GM21786 (cell line): ENCODE results near the gene UTP4.

ENCODE experiments used
- ATAC-seq: cut with Tn5 transposase; IDR thresholded peaks from one replicate; pipeline ENCODE4 v1.9.1; 2021; ENCODE audit not compliant: unreplicated experiment

The UTP4 gene

GRCh38 chr16:69132424-69133252, at the start of gene UTP4, which contains the start of gene CHTF8:
UTP4 (plus strand) TSS chr16:69132649; CDS start chr16:69133460, 811 bp downstream.
CHTF8 (minus strand) TSS chr16:69132588; CDS start chr16:69121458, 11,130 bp downstream.
- peak; percentile 84 for ATAC-seq

DNA sequence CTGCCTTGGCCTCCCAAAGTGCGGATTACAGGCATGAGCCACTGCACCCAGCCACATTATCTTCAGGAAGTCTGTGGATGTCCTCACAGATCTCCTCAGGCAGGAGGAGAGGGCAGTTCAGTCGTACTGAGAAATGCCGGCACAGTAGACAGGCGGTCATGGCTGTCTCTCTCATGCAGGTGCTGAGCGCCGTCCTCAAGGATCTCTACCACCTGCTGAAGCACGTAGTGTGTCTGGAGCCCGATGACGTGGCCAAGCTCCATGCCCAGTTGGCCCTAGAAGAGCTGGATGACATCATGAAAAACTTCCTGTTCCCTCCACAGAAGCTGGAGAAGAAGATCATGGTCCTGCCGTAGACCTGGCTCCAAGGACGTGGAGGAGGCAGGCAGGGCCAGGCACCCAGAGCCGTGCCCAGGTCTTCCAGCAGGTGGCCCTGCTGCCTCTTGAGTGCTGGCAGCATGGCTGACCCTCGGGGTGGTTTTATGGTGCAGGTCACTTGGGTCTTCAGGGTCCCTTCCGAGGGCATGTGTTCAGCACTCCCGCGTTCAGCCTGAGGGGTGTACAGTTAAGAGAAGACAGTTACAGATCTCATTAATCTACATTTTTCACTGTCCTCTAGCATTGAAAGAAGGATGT, 49.0 kb upstream of the UTP4 start:
- no peak for ATAC-seq

DNA sequence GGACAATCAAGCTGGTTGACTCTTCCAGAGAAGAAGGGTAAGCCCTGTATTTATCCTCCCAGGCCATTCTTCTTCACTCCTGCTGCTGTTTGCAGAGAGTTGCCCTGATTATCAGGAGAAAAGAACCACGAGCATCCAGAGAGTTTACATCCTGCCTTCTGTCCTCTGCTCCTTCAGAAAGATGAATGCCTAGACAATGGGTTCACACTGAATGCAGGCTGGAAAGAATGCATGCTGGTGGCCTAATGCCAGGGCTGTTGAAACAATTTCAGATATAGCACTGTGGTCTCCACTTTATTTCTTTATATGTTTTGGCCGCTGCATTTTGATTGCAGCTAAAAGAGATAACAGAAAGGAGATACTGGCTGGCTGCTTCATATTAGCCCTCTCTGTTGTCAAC, 48.2 kb upstream of the UTP4 start:
- ATAC-seq, result no peak

DNA sequence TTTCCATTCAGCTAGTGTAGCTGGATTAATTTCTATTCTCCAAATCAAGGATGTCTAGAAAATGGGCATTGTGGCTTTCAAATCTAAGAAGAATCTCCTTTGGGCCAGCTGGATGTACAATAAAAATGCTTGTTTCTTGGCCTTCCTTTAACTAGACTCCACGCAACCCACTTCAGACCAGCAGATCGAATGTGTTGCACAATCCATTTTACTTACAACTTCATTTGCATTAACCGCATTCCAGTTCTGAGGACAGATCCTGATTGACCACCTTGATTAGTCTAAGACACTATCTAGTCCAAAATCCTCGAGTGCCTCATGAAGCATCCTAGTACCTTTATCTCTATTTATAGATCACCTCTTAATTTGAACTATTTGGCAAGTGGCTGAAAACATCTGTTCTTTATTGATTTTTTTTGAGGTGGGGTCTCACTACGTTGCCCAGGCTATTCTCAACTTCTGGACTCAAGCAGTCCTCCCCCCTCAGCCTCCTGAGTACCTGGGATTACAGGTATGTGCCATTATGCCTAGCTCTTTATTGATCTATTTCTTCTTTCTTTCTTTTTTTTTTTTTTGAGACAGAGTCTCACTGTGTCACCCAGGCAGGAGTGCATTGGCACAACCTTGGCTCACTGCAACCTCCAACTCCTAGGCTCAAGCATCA, 47.3 kb upstream of the UTP4 start:
- ATAC-seq, result no peak

DNA sequence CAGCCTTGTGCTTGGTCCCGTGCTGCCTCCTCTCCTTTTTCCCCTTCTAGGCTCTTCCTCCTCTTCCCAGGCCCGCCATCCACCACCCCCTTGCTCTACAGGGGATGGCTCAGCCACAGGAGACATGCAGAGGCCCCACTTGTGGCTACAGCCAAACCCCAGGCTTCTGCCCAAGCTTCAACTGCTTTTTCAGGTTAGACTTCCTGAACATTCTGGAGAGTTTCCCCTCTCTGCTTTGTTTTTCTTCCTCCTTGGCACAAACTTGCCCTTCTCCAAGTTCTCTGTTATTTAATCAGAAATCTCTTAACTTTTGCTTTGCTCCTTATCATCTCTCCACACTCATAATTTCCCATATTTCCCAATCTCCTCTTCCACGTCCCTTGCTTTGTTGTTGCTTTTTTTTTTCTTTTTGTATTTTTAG, 45.3 kb upstream of the UTP4 start:
- no peak for ATAC-seq

- no peak for ATAC-seq
These were observed 43.8 kb upstream of the UTP4 start for GRCh38 chr16:69088684-69089083.

DNA sequence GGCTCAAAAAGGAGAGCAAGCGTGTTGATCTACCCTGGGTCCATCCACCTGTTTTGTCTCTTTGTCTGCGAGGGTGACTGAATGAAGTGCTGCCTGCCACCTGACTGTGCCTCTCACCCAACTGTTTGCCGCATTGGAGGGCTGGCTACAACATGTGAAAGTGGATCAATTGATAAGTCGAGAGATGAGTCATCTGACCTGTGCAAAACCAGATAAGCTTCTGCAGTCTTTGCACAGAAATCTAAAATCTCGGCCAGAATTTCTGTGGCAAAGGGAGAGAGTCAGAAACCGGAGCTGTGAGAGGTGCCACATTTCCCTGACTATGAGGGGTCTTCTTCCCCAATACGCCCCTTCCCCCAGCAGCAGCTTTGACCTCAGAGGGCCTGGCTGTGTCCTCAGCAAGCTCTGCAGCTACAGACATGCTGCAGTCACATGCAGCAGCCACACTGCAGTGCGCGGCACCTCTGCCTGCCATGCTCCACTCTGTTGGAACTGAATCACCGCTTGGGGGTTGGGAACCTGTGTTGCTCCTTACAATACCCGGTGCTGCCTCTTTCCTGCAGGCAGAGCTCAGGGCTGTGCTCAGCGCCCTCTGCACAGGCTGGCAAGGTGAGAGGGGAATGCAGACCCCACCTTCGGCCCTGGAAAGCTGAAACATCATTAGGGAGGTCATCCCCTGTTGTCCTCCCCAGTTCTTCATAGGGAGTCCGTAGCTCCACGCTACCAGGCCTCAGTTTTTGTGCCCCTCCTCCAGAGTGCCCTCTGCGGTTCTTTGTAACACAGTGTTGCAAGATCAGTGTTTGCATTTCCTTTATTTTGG, 43.1 kb upstream of the UTP4 start:
- no peak for ATAC-seq

DNA sequence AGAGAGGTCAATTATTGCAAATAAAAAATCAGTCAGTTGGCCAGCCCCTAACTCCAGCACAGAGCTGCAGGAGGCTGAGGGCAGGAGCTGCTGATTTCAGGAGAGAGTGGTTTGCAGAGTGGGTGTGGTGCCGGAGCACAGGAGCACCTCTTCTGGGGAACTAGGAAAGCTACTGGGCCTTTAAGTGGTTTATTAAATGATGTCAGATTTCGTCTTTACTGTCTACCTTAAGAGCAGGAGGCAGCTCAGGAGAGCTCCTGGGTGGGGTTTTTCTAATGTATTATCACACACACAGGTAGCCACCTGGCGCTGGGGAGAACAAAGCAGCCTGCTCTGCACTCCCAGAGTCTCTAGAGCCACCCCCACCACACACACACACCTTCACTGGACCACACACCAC, 38.5 kb upstream of the UTP4 start:
- ATAC-seq, result no peak

DNA sequence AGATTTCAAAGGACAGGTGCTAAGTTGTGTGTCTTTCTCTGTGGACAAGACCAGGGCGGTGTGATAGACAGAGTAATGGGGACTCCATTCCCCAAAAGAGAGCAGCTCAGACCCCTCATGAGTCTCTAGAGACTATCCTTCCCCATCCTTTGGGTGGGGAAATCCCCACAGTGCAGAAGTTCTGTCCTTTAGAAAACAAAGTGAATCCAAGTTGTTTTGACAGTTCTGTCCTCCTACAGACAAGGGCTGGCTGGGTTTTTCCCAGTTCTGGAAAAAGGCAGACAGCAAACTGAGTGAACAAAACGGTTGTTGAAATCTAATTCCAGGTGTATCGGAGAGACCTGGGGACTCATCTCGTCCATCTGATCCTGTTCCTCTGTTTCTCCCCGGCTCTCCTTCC, 37.9 kb upstream of the UTP4 start:
- no peak for ATAC-seq

- no peak for ATAC-seq
These were observed 37.3 kb upstream of the UTP4 start for GRCh38 chr16:69095193-69095592.

DNA sequence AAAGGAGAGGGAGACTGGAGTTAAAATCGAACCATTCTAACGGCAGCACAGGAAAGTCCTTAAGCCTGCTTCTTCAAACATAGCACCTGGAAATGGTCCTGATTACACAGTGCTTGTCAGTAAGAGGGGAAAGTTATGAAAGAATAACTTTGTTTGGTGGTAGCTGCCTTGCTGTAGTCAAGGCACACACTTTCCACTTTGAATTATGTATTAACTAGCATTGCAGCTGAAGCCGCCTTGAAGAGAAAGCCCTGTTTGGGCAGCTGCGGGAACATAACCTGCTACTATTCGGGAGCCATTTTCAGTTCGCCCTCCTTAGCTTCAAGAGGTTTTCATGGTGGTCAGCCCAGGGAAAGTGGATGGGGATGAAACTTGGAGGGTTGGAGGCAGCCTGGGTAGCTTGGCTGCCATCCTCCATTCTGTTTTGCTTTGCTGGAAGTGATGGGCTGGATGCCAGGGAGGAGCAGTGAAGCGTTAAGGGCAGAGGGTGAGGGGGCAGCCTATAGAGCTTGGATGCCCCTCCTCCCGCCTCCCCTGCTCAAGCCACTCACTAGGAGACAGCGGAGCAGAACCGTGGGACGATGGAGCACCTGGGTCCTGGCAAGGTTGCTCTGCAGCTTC, 32.3 kb upstream of the UTP4 start:
- ATAC-seq, result no peak

DNA sequence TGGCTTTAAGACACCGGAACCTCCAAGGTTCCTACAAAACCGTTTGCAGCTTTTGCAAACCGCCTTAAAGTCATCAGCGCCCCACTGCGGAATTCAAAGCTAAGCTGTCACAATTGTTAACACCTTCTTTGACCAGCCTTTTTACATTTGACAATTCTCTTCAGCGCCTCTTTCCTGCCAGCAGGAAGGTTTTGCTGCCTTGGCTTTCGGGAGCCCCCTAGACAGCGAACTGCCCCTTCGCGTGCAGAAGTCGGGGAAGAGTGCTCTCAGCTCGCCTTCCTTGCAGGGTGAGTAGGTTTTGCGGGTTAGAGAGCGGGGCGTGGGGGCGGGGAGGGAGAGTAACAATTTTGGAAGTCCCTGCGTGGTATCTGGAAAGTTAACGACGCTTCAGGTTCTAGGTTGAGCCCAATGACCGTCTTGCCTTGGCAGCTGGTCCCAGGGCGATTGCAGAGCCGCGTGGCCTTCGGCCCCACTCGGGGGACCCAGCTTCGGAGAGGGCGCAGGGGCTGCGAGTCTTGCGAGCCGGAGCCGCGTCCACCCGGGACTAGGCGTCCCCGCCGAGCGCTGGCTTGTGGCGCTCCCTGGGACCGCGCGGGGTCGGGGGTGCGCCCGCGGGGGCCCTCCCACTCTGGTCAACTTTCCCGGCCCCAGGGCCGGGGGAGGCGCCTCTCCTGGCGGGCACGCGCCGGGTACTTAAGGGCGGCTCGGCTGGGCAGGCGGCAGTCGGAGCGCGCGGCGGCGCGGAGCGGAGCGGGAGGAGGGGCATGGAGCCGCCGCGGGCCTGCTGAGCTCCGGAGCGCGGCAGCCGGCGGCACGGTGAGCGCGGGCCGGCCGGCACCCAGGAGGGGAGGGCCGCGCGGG, 26.7 kb upstream of the UTP4 start, which contains the start of gene HAS3:
Gene HAS3, plus strand, starts transcription at position 153 of the 861 bp plus-strand sequence. CDS start 3,743 bp downstream, outside the sequence.
- no peak for ATAC-seq

DNA sequence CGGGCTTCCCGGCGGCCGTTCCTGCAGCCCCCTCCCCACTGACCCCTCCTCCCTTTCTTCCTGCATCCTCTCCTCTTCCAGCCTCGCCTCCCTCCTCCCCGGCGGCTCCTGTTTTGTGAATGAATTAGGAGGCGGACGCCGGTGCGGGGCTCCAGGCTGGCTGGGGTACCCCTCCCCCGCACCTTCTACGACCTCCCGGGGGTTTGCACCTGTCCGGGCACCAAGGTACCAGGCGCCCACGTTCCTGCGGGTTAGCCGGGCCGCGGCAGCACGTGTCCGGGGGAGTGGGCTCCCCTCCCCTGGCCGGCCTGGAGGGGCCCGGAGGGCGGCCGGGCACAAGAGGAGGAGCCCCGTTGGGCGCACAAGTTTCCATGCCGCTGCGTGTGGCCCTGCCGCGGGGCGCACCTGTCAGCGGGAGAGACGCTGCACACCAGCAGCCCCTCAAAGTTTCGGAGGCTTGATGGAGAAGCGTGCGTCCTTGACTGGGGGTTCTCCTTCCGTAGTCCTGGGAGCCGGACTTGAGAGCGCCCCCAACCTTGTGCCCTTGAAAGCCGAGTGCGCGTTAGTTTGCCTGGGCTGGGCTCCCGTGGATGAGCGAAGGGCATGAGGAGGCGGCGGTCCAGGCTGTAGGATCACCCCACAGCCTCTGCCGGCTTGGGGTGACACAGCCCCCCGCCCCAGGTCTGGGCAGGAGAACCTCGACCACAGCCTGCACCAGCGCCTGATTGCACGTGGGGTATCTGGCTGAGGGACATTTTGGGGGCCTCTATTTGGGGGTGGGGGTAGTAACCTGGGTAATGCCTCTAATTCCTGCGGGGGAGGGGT, 25.7 kb upstream of the UTP4 start:
- no peak for ATAC-seq

DNA sequence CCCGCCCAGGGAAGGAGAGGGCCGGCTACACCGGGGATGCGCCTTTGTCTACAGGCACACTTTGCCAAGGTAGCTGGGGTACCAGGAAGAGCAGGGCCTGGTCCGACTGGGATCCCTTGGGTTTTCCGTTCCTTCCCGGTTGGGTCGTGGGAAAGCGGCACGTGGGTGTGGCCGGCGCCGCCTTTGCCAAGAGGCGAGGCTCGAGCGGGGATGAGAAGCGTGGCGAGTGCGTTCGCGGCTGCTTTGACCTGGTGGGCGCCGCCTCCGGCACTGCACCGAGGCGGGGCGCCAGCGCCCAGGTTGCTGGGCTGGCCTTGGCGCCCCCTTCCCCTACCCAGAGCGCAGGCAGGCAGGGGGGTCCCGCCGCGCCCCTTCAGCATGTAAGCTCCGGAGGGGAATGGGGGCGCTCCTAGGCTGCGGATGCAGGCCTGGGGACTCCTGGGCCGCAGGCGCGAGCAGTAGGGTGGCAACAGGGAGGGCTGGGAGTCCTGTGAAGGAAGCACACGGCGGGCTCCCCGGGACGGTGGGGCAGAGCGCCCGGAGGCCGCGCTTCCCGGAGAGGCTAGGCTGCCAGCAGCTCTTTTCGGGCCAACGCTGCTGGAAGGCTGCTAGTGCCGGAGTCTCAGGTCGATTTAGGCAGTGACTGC, 25.0 kb upstream of the UTP4 start:
- no peak for ATAC-seq

DNA sequence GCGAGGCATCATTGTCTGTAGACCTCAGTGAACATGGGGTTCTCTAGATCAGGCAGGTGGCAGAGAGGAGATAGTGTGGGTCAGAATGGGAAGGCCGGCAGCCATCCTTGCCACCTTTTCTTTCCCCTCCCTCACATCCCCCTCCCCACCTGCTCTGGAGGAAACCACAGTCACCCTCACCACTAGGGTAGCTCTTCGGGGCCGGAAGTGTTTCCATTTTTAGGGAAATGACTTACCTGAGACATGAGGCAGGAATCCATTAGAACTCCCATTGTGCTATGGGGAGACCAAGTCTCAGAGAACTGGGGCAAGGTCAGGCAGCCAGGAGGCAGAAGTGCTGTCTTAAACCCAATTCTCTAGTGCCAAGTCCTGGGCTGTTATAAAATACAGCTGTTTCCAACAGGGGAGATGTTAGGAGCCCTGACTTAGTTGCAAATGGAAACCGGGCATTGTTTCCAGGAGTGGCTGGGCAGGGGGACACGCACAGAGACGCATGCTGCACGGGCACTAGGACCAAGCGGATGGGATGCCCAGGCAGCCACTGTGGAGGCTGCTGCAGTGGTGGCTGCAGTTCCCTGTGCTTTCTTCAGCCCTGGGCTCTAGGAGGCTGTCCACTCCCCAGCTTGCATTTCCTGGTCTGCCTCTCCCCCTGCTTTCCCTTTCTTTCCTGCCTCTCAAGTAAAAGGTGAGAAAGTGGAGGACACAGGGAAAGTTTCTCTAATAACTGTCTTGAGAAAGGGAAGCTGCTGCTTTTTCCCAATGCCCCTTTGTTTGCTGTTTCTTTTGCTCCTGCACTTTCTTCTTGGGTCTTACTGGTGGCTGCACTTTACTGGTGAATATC, 24.2 kb upstream of the UTP4 start:
- ATAC-seq, result no peak

GRCh38 chr16:69108905-69109252, 23.6 kb upstream of the UTP4 start:
- ATAC-seq, result no peak

GRCh38 chr16:69109486-69110270, 22.8 kb upstream of the UTP4 start:
- ATAC-seq, result no peak
